Measurements from ENCODE around the gene SNX4.

GRCh38 chr3:125433091-125433534 lies 86.9 kb downstream of the SNX4 start:
- TF ChIP-seq CTCF (IDR thresholded peaks at IDR 0.05) = no peak
- no peak for TF ChIP-seq POLR2A (IDR thresholded peaks at IDR 0.05)

All from adrenal gland (tissue), 5 donors.